Tibial nerve (tissue), 4 donors: ENCODE measurements around the gene ATP2C1. TPM values are rescaled to one million over a fixed set of nuclear protein-coding genes. Genes with fewer than 3 reads are reported as not detected.

Source experiments
- DNase-seq, 2 donors: peaks; one replicate each; pipeline ENCODE4 v3.0.0-alpha.2; 2019; ENCODE audit warnings: low spot score in 2 of 2
- H3K27ac ChIP-seq, 4 donors: fragments of 200-600 bp; sonication (generic) in 3 of 4; one replicate each; pipeline ENCODE4 v1.5.1; 2017 to 2019; ENCODE audit warnings: mild to moderate bottlenecking in 1 of 4
- H3K27me3 ChIP-seq, 2 donors: fragments of 200-600 bp; sonication (generic) in 1 of 2; one replicate each; pipeline versions ENCODE4 v1.5.1 to v1.6.0; 2017 to 2019
- H3K36me3 ChIP-seq, 3 donors: fragments of 200-600 bp; sonication (generic); one replicate each; pipeline ENCODE4 v1.5.1; 2018 to 2019
- H3K4me1 ChIP-seq, 4 donors: fragments of 200-600 bp; sonication (generic) in 3 of 4; one replicate each; pipeline ENCODE4 v1.5.1; 2017 to 2019
- H3K4me3 ChIP-seq, 4 donors: fragments of 200-600 bp; sonication (generic) in 3 of 4; one replicate each; pipeline ENCODE4 v1.5.1; 2017 to 2019; ENCODE audit warnings: mild to moderate bottlenecking in 1 of 4, moderate library complexity in 1 of 4
- H3K9me3 ChIP-seq, 4 donors: fragments of 200-600 bp; sonication (generic) in 3 of 4; one replicate each; pipeline ENCODE4 v1.5.1; 2017 to 2019
- EP300 ChIP-seq, 2 donors: sonication (generic); formaldehyde crosslinking; IDR thresholded peaks; one replicate each; pipeline ENCODE4 v1.6.1; 2017; ENCODE audit warnings: antibody characterized with exemption in 2 of 2, mild to moderate bottlenecking in 1 of 2
- POLR2A ChIP-seq, 2 donors: fragments of 450-650 bp; IDR thresholded peaks; one replicate each; pipeline ENCODE4 v1.6.1; 2017; ENCODE audit warnings: antibody characterized with exemption in 2 of 2, mild to moderate bottlenecking in 2 of 2, moderate library complexity in 2 of 2
- WGBS, 2 donors: methylation state at CpG; one replicate each; pipeline ENCODE4 v1.1.5; 2018; 5-methylcytosine and 5-hydroxymethylcytosine counted together
- total RNA-seq, 4 donors: library from RNA; depleted of rRNA; stranded (reverse); fragments of >200 nt; gene quantifications; one replicate each; pipeline ENCODE4 v1.1.0, GENCODE V29; 2016
- TF ChIP-seq, protein P1 (sequence below), 5 experiments: fragments of 200-600 bp in 3 of 5; fragments of 450-650 bp in 2 of 5; sonication (generic) in 3 of 5; IDR thresholded peaks; one replicate each; pipeline ENCODE4 v1.5.1; 2016 to 2019; ENCODE audit warnings: antibody characterized with exemption in 5 of 5, mild to moderate bottlenecking in 3 of 5, moderate library complexity in 2 of 5

The ATP2C1 gene
- total RNA-seq, 4 donors from 2014 or later, result 46.2 to 80.4 (median 59.8) TPM

DNA sequence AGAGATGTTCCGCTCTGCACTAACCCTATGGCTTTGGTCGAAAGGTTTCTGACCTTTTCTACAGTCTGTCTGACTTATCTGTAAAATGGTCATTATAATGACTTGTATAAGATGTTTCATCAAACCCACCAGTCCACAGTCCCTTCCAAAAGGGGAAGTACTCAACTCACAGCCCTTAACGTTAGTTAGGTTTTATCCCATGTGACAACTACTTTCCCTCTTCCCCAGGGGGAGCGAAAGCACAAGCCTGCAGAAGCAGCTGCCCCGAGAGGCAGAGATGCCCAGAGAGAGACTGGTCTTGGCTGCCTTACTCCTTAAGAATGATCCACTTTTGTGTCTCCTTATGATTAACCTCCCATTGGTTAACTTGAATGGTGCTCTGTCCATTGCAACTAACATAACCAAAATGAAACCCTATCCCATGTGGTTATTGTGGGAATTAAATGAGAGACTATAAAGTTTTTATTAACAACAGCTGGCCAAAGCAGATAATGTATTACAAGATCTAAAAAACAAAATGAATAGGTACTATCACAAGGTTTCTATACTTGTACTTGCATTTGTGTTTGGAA lies 126.3 kb downstream of the ATP2C1 start:
- Histone ChIP-seq H3K27me3 (no peaks in the 10 kb centered on the region), H3K36me3 (peaks cover 0 to 59% (median 0%) of the 10 kb centered on the region in 3 donors), H3K4me3 (no peak overlapping the region), H3K27ac (no peak overlapping the region), H3K9me3 (no peaks in the 10 kb centered on the region), H3K4me1 (peaks cover 0 to 65% (median 11%) of the 10 kb centered on the region in 4 donors)
- WGBS, 2 donors, result 69 to 74% methylated on average over 5 of the region's 5 CpGs
- TF ChIP-seq POLR2A (IDR thresholded peaks at IDR 0.05), result no peak
- TF ChIP-seq EP300 (IDR thresholded peaks at IDR 0.05), result no peak
- TF ChIP-seq, protein P1, sequence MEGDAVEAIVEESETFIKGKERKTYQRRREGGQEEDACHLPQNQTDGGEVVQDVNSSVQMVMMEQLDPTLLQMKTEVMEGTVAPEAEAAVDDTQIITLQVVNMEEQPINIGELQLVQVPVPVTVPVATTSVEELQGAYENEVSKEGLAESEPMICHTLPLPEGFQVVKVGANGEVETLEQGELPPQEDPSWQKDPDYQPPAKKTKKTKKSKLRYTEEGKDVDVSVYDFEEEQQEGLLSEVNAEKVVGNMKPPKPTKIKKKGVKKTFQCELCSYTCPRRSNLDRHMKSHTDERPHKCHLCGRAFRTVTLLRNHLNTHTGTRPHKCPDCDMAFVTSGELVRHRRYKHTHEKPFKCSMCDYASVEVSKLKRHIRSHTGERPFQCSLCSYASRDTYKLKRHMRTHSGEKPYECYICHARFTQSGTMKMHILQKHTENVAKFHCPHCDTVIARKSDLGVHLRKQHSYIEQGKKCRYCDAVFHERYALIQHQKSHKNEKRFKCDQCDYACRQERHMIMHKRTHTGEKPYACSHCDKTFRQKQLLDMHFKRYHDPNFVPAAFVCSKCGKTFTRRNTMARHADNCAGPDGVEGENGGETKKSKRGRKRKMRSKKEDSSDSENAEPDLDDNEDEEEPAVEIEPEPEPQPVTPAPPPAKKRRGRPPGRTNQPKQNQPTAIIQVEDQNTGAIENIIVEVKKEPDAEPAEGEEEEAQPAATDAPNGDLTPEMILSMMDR (IDR thresholded peaks at IDR 0.05), result no peak
- DNase-seq, result no peak

DNA sequence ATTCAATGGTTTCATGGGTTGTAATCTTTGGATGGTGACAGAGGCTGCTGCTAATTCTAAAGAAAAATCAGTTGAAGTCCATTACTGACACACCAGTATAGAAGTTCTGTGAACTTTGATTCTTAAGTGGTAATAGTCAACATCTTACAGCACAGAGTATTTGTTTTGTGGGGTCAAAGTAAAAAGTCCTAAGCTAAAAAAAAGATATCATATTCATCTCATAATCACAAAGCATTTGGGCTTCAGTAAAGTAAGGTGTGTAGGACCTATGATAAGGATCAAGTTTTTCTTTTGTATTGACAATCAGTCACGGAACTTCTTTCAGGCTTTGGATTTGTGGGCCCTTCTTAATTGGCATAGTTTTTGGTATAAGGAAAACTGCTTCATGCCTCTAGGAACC lies 131.7 kb downstream of the ATP2C1 start:
- Histone ChIP-seq H3K4me1 (peaks cover 0 to 67% (median 19%) of the 10 kb centered on the region in 4 donors), H3K36me3 (peaks cover 0 to 28% (median 0%) of the 10 kb centered on the region in 3 donors), H3K27me3 (no peaks in the 10 kb centered on the region), H3K9me3 (no peaks in the 10 kb centered on the region), H3K27ac (peak overlapping the region in 1 of 4 donors; percentile 86), H3K4me3 (peak overlapping the region; percentile 65 to 84 (median 78))
- no peak for DNase-seq
- WGBS, 2 donors, result 86 to 89% methylated on average over 1 of the region's 1 CpG
- no peak for TF ChIP-seq POLR2A (IDR thresholded peaks at IDR 0.05)
- TF ChIP-seq, protein P1 (IDR thresholded peaks at IDR 0.05), result no peak
- no peak for TF ChIP-seq EP300 (IDR thresholded peaks at IDR 0.05)

DNA sequence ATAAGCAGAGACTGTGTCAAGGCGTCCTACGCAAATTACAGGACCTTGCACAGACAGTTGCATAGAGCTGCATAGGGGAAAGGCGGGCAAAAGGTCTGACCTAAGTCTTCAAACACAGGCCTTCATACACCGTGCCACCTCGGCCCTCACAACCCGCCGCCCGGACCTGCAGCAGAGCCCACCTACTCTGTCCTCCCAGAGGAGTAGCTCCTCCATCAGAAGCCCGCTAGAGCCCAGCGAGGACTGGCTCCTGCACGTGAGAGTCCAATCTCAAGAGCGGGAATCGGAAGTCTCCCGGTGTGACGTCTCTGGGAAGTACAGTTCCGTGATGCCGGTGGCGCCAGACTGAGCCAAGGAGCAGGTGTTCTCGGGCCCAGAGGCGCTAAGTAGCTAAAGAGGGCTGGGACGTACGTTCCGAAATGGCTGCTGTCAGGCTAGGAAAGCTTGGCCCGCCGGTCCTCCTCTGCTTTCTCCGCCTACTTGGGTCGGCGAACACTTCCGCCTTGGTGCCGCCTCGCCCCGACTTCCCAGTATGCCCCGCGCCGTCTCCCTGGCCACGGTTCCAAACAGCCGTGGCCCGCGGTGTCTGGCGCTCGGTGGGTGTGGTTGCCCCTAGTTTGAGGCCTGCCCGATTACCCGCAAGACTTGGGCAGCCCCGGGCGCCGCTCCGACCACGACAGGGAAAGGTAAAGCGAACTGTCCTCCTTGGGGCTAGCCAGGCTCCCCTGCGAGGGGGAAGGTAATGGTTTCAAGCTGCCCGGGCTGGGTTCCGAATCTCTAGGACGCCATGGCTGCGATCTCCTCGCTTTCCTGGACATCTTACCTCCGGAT lies 132.7 kb downstream of the ATP2C1 start, which contains the start of the genes ASTE1 and NEK11:
TSS of gene ASTE1 (minus strand) at position 505 of the 831 bp plus-strand sequence. CDS start 1,519 bp downstream, outside the sequence.
TSS of gene NEK11 (plus strand) at position 557 of the 831 bp plus-strand sequence. CDS start 2,832 bp downstream, outside the sequence.
- TF ChIP-seq POLR2A (IDR thresholded peaks at IDR 0.05) (peak; percentile 23 to 47), EP300 (IDR thresholded peaks at IDR 0.05) (peak; percentile 74 to 82)
- TF ChIP-seq, protein P1 (IDR thresholded peaks at IDR 0.05), result no peak
- peak within 1 kb of the TSS; percentile 65 to 84 (median 78) for H3K4me3 ChIP-seq
- H3K4me1 ChIP-seq, result peaks cover 0 to 57% (median 19%) of the 10 kb centered on the region in 4 donors
- peaks cover 0 to 33% (median 0%) of the 10 kb centered on the region in 3 donors for H3K36me3 ChIP-seq
- no peaks in the 10 kb centered on the region for H3K27me3 ChIP-seq
- H3K27ac ChIP-seq, result peak within 1 kb of the TSS; percentile 81 to 92 (median 86)
- DNase-seq, result peak; percentile 76 to 87
- no peaks in the 10 kb centered on the region for H3K9me3 ChIP-seq
- WGBS, 2 donors, result 0 to 1% methylated on average over 40 to 42 of the region's 56 CpGs

DNA sequence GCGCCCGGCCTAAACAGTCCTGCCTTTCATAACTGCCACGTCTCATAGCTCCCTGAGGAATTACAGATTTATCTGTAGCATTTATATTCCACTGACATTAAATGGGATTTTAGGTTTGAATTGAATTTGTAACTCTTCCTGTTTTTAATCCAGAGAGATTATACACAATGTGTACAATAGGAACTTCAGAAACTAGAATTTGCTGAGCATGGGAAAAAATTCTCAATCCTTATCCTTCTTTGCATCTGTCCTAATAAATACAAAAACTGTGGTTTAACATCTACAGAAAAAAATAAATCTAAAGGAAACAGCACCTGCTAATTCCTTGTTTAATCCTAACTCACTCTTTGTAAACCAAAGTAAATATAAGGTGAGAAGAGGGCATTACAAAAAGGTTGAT lies 135.0 kb downstream of the ATP2C1 start:
- DNase-seq, result no peak
- TF ChIP-seq EP300 (IDR thresholded peaks at IDR 0.05) (no peak), POLR2A (IDR thresholded peaks at IDR 0.05) (no peak)
- TF ChIP-seq, protein P1 (IDR thresholded peaks at IDR 0.05), result no peak
- Histone ChIP-seq H3K4me1 (peaks cover 0 to 34% (median 17%) of the 10 kb centered on the region in 4 donors), H3K27ac (no peak overlapping the region), H3K4me3 (no peak overlapping the region), H3K27me3 (no peaks in the 10 kb centered on the region), H3K36me3 (peaks cover 0 to 24% (median 0%) of the 10 kb centered on the region in 3 donors), H3K9me3 (no peaks in the 10 kb centered on the region)
- 73 to 82% methylated on average over 3 of the region's 3 CpGs for WGBS, 2 donors
